ENCODE measurements around the gene OR52E6. TPM values are rescaled to one million over a fixed set of nuclear protein-coding genes. Genes with fewer than 3 reads are reported as not detected.

Gene OR52E6
- total RNA-seq, 1 donor from 2014 or later, result not detected

DNA sequence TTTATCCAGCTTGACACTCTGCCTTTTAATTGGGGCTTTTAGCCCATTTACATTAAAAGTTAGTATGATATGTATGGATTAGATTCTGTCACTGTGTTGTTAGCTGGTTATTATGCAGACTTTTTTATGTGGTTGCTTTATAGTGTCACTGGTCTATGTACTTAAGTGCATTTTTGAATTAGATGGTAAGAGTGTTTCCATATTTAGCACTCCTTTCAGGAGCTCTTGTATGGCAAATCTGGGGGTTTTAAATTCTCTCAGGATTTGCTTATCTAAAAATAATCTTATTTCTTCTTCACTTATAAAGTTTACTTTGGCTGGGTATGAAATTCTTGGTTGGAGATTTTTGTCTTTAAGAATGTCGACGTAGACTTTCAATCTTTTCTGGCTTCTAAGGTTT, 4.0 kb downstream of the OR52E6 start:
- Mint-ChIP-seq H3K4me1 (no peaks in the 10 kb centered on the region), H3K36me3 (no peaks in the 10 kb centered on the region), H3K4me3 (no peak overlapping the region), H3K27ac (no peak overlapping the region), H3K27me3 (ENCODE audit: low read depth) (no peaks in the 10 kb centered on the region), H3K9me3 (peaks cover 16% of the 10 kb centered on the region)
- DNase-seq (ENCODE audit: low spot score in 2 of 2, unreplicated experiment in 2 of 2), result no peak
- TF ChIP-seq CTCF (IDR thresholded peaks at IDR 0.05; ENCODE audit: unreplicated experiment), result no peak

DNA sequence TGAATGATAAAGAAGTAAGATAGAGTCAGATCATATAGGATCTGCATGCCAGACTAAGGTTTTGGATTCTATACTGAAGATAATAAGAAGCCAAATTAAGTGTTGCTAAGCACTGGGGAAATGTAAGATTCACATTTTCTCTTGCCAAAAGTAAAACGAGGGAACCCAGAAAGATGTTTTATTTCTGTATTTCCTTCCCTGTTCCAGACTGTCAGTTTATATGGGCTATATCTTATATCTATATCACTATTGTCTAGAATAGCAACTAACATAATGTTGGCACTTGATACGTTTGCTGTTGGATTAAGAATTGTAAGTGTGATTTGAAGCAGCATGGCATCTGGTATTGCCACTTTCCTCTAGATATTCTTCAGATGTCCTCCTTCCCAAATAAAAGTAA, 8.3 kb downstream of the OR52E6 start:
- Mint-ChIP-seq H3K36me3 (no peaks in the 10 kb centered on the region), H3K27me3 (ENCODE audit: low read depth) (no peaks in the 10 kb centered on the region), H3K27ac (no peak overlapping the region), H3K4me3 (no peak overlapping the region), H3K4me1 (no peaks in the 10 kb centered on the region), H3K9me3 (peaks cover 14% of the 10 kb centered on the region)
- no peak for TF ChIP-seq CTCF (IDR thresholded peaks at IDR 0.05; ENCODE audit: unreplicated experiment)
- DNase-seq (ENCODE audit: low spot score in 2 of 2, unreplicated experiment in 2 of 2), result no peak

DNA sequence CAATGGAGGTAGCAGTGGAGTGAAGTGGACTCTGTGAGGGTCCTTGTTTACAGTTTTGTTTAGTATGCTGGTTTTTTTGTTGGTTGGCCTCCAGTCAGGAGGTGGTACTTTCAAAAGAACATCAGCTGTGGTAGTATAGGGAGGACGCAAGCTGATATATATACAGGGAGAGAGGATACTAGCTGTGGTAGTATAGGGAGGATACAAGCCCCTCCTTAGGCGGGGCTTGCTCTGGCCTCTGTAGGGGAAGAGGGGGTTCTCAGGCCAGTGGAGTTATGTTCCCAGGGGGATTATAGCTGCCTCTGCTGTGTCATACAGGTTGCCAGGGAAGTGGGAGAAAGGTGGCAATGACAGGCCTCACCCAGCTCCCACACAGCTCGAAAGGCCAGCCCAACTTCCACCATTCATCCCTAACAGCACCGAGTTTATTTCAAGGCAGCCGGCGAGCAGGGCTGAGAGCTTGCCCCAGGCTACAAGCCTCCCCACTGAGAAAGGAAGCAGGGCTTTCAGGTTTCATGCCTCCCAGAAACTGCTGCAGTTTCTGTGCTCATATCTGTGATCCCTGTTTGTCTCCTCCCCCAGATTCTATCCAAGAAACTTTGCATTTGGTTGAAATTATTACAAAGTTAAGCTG, 10.4 kb downstream of the OR52E6 start:
- no peaks in the 10 kb centered on the region for H3K27me3 Mint-ChIP-seq (ENCODE audit: low read depth)
- no peaks in the 10 kb centered on the region for H3K36me3 Mint-ChIP-seq
- no peak for DNase-seq (ENCODE audit: low spot score in 2 of 2, unreplicated experiment in 2 of 2)
- H3K4me1 Mint-ChIP-seq, result no peaks in the 10 kb centered on the region
- H3K27ac Mint-ChIP-seq, result peak overlapping the region; percentile 69
- peaks cover 4% of the 10 kb centered on the region for H3K9me3 Mint-ChIP-seq
- no peak for TF ChIP-seq CTCF (IDR thresholded peaks at IDR 0.05; ENCODE audit: unreplicated experiment)
- no peak overlapping the region for H3K4me3 Mint-ChIP-seq

DNA sequence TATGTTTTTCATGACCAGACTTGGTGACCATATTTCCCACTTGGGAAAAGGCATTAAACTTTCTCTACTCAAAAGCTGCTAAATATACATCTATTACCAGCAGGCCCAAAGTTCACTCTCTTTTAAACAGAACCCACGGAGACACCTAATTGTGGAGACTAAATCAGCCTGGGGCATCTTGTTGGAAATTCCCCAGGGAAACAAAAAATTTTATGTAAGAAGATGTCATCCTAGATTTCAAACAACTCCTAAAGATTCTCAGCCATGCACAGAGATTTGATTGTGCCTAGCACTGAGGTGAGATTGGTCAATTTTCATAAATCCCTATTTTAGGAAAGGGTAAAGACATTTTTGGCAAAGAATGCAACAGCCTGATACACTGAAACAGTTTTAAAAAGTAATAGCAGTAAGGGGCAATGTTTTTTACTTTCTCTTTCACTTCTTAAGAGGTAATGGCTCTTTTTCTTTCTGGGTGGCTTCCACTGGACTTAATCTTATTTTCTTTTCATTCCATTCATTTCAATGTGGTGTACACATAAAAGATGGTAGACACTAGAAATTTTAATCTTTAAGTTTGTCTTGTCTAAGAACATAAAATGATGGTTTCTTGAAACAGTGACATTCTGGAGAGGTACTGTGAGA, 23.3 kb downstream of the OR52E6 start:
- Mint-ChIP-seq H3K27me3 (ENCODE audit: low read depth) (peaks cover 5% of the 10 kb centered on the region), H3K36me3 (no peaks in the 10 kb centered on the region), H3K4me3 (no peak overlapping the region), H3K27ac (no peak overlapping the region), H3K9me3 (no peaks in the 10 kb centered on the region), H3K4me1 (no peaks in the 10 kb centered on the region)
- no peak for TF ChIP-seq CTCF (IDR thresholded peaks at IDR 0.05; ENCODE audit: unreplicated experiment)
- no peak for DNase-seq (ENCODE audit: low spot score in 2 of 2, unreplicated experiment in 2 of 2)

GRCh38 chr11:5815534-5815933, 26.2 kb downstream of the OR52E6 start:
- Mint-ChIP-seq H3K4me3 (no peak overlapping the region), H3K27me3 (ENCODE audit: low read depth) (peaks cover 3% of the 10 kb centered on the region), H3K36me3 (no peaks in the 10 kb centered on the region), H3K27ac (no peak overlapping the region), H3K9me3 (no peaks in the 10 kb centered on the region), H3K4me1 (no peaks in the 10 kb centered on the region)
- TF ChIP-seq CTCF (IDR thresholded peaks at IDR 0.05; ENCODE audit: unreplicated experiment), result no peak
- no peak for DNase-seq (ENCODE audit: low spot score in 2 of 2, unreplicated experiment in 2 of 2)
